IMR-90 (cell line): Measurements from ENCODE around the gene BGN. TPM values are rescaled to one million over a fixed set of nuclear protein-coding genes. Genes with fewer than 3 reads are reported as not detected.

Experiments used
- ATAC-seq: fragments of 200-7000 bp; cut with Tn5 transposase; 2 replicates; pipeline ENCODE4 v1.9.1; 2020; ENCODE audit warnings: low read depth, mild to moderate bottlenecking, moderate library complexity
- BruUV-seq: library from RNA; stranded (reverse); fragments of 400-500 nt; replicated peaks from 2 replicates; lab custom pipeline; 2021; lab: Mats Ljungman, UMichigan
- CTCF ChIA-PET: fragments of 300-600 bp; formaldehyde crosslinking; extraction: SDS; loops from one replicate; lab custom pipeline; 2021; ENCODE audit warnings: antibody characterized with exemption; lab: Yijun Ruan, JAX
- POLR2A ChIA-PET: fragments of 300-600 bp; sonication (Branson Sonifier 250); formaldehyde crosslinking; loops from one replicate; lab custom pipeline; 2022; ENCODE audit warnings: antibody characterized with exemption; ENCODE audit not compliant: unreplicated experiment; lab: Charles Lee
- DNase-seq: peaks from one replicate; pipeline ENCODE4 v3.0.0; 2013
- H2AFZ ChIP-seq: replicated peaks from 2 replicates; pipeline ENCODE3; 2013; ENCODE audit warnings: low read length, mild to moderate bottlenecking; ENCODE audit not compliant: poor library complexity
- H2AK5ac ChIP-seq: 2 replicates; pipeline ENCODE4 v1.6.1; 2013; ENCODE audit warnings: low read depth, low read length, inconsistent platforms
- H2AK9ac ChIP-seq: replicated peaks from 2 replicates; pipeline ENCODE3; 2013; ENCODE audit warnings: mild to moderate bottlenecking, low read depth, low read length, moderate library complexity; ENCODE audit not compliant: poor library complexity
- H2BK120ac ChIP-seq: 2 replicates; pipeline ENCODE4 v1.6.1; 2013; ENCODE audit warnings: low read depth, low read length, inconsistent platforms
- H2BK15ac ChIP-seq: 3 replicates; pipeline ENCODE4 v1.6.1; 2013; ENCODE audit warnings: low read depth, low read length, inconsistent platforms
- H2BK20ac ChIP-seq: 2 replicates; pipeline ENCODE4 v1.6.1; 2013; ENCODE audit warnings: low read depth, mild to moderate bottlenecking, inconsistent platforms, low read length, moderate library complexity
- H2BK5ac ChIP-seq: 2 replicates; pipeline ENCODE4 v1.6.1; 2013; ENCODE audit warnings: mild to moderate bottlenecking, low read depth, low read length, inconsistent platforms; ENCODE audit not compliant: poor library complexity, severe bottlenecking
- H3K14ac ChIP-seq: replicated peaks from 2 replicates; pipeline ENCODE4 v1.6.1; 2013; ENCODE audit warnings: low read depth, low read length, inconsistent platforms
- H3K18ac ChIP-seq: 2 replicates; pipeline ENCODE4 v1.6.1; 2013; ENCODE audit warnings: low read depth, low read length, control low read depth
- H3K23ac ChIP-seq: 2 replicates; pipeline ENCODE4 v1.6.1; 2013; ENCODE audit warnings: low read depth, low read length, inconsistent platforms
- H3K27ac ChIP-seq: 2 replicates; pipeline ENCODE4 v1.5.1; 2013; ENCODE audit warnings: mild to moderate bottlenecking, control low read depth, low read length; ENCODE audit not compliant: insufficient read depth
- H3K27me3 ChIP-seq: 2 replicates; pipeline ENCODE4 v1.6.1; 2013; ENCODE audit warnings: low read length; ENCODE audit not compliant: control insufficient read depth, insufficient read depth
- H3K36me3 ChIP-seq: 2 replicates; pipeline ENCODE4 v1.6.1; 2013; ENCODE audit warnings: low read length, mixed read lengths; ENCODE audit not compliant: control insufficient read depth, insufficient read depth
- H3K4ac ChIP-seq: 2 replicates; pipeline ENCODE4 v1.6.1; 2013; ENCODE audit warnings: low read depth, low read length, inconsistent platforms
- H3K4me1 ChIP-seq: 2 replicates; pipeline ENCODE4 v1.6.1; 2013; ENCODE audit warnings: low read length, mixed read lengths; ENCODE audit not compliant: control insufficient read depth, insufficient read depth
- H3K4me2 ChIP-seq: 2 replicates; pipeline ENCODE4 v1.6.1; 2013; ENCODE audit warnings: low read depth, mild to moderate bottlenecking, control low read depth, low read length, moderate library complexity
- H3K4me3 ChIP-seq: 2 replicates; pipeline ENCODE4 v1.5.1; 2013; ENCODE audit warnings: low read depth, mild to moderate bottlenecking, control low read depth, low read length, moderate library complexity; ENCODE audit not compliant: insufficient read depth
- H3K56ac ChIP-seq: 2 replicates; pipeline ENCODE4 v1.6.1; 2013; ENCODE audit warnings: low read length, inconsistent platforms; ENCODE audit not compliant: insufficient read depth; ENCODE audit errors: extremely low read depth
- H3K79me1 ChIP-seq, 2 experiments: 2 replicates each; pipeline ENCODE4 v1.6.1; 2013; ENCODE audit warnings: low read length in 2 of 2, inconsistent platforms in 1 of 2, low read depth in 1 of 2
- H3K9ac ChIP-seq: 2 replicates; pipeline ENCODE4 v1.6.1; 2013; ENCODE audit warnings: low read depth, low read length, control low read depth
- H3K9me1 ChIP-seq: 2 replicates; pipeline ENCODE4 v1.6.1; 2013; ENCODE audit warnings: low read length, inconsistent platforms; ENCODE audit not compliant: insufficient read depth
- H3K9me3 ChIP-seq: 2 replicates; pipeline ENCODE4 v1.6.1; 2013; ENCODE audit warnings: low read length; ENCODE audit not compliant: control insufficient read depth, insufficient read depth
- H4K20me1 ChIP-seq: 2 replicates; pipeline ENCODE4 v1.6.1; 2013; ENCODE audit warnings: low read length, inconsistent platforms; ENCODE audit not compliant: insufficient read depth
- H4K5ac ChIP-seq: 2 replicates; pipeline ENCODE4 v1.6.1; 2013; ENCODE audit warnings: mild to moderate bottlenecking, low read depth, low read length, control low read depth
- H4K8ac ChIP-seq, 2 experiments: 2 replicates each; pipeline ENCODE4 v1.6.1; 2013; ENCODE audit warnings: low read depth in 2 of 2, low read length in 2 of 2, control low read depth in 1 of 2, inconsistent platforms in 1 of 2
- H4K91ac ChIP-seq: 2 replicates; pipeline ENCODE4 v1.6.1; 2013; ENCODE audit warnings: low read depth, low read length, inconsistent platforms; ENCODE audit not compliant: insufficient read depth
- BHLHE40 ChIP-seq: fragments of 150-350 bp; IDR thresholded peaks from 2 replicates; pipeline ENCODE4 v1.6.1; 2016; ENCODE audit warnings: mild to moderate bottlenecking, low read depth, low read length
- CEBPB ChIP-seq: IDR thresholded peaks from 2 replicates; pipeline ENCODE4 v1.6.1; 2012; ENCODE audit warnings: low read depth, low read length, improper control_type of control experiment
- CHD1 ChIP-seq: IDR thresholded peaks from 2 replicates; pipeline ENCODE4 v1.6.1; 2012; ENCODE audit warnings: low read depth, low read length, improper control_type of control experiment
- CTCF ChIP-seq: conservative IDR thresholded peaks from 2 replicates; pipeline ENCODE4 v1.5.1; 2012; ENCODE audit warnings: mild to moderate bottlenecking, low read depth, low read length, improper control_type of control experiment
- ELK1 ChIP-seq: fragments of 150-350 bp; IDR thresholded peaks from 2 replicates; pipeline ENCODE4 v1.6.1; 2016; ENCODE audit warnings: low read depth, mild to moderate bottlenecking, low read length, moderate library complexity, borderline replicate concordance
- FOS ChIP-seq: fragments of 150-350 bp; IDR thresholded peaks from 2 replicates; pipeline ENCODE4 v1.6.1; 2016; ENCODE audit warnings: low read depth, low read length
- MAFK ChIP-seq: IDR thresholded peaks from 2 replicates; pipeline ENCODE4 v1.6.1; 2012; ENCODE audit warnings: low read depth, low read length, improper control_type of control experiment
- MXI1 ChIP-seq: IDR thresholded peaks from 2 replicates; pipeline ENCODE4 v1.6.1; 2012; ENCODE audit warnings: low read depth, mild to moderate bottlenecking, low read length, moderate library complexity, borderline replicate concordance
- POLR2A ChIP-seq: IDR thresholded peaks from 2 replicates; pipeline ENCODE4 v1.6.1; 2012; ENCODE audit warnings: mild to moderate bottlenecking, low read depth, low read length
- RCOR1 ChIP-seq: IDR thresholded peaks from 2 replicates; pipeline ENCODE4 v1.6.1; 2012; ENCODE audit warnings: mild to moderate bottlenecking, low read length, improper control_type of control experiment; ENCODE audit not compliant: insufficient replicate concordance
- RFX5 ChIP-seq: IDR thresholded peaks from 2 replicates; pipeline ENCODE4 v1.8.0; 2012; ENCODE audit warnings: low read depth, mild to moderate bottlenecking, low read length, moderate library complexity
- SMC3 ChIP-seq: fragments of 150-350 bp; IDR thresholded peaks from 2 replicates; pipeline ENCODE4 v1.6.1; 2016; ENCODE audit warnings: low read depth, mild to moderate bottlenecking, antibody characterized with exemption, low read length, moderate library complexity
- USF2 ChIP-seq: fragments of 150-350 bp; IDR thresholded peaks from 2 replicates; pipeline ENCODE4 v1.6.1; 2017; ENCODE audit warnings: mild to moderate bottlenecking, antibody characterized with exemption, low read length, low read depth
- WGBS, 2 experiments: methylation state at CpG; one replicate each; pipeline versions ENCODE4 v1.1.5 to v1.1.7; 2013; ENCODE audit warnings: missing lambda C conversion rate in 2 of 2; ENCODE audit not compliant: insufficient read length in 1 of 2; ENCODE audit errors: extremely low coverage in 2 of 2; 5-methylcytosine and 5-hydroxymethylcytosine counted together
- dilution Hi-C: fragments of 300-500 bp; cut with HindIII; formaldehyde crosslinking; loops from one replicate; pipeline ENCODE4 v1.14.3; 2018; ENCODE audit warnings: low sequenced_read_pairs; ENCODE audit not compliant: unreplicated experiment
- in situ Hi-C: fragments of 300-500 bp; cut with MboI; formaldehyde crosslinking; loops from 3 replicates; pipeline ENCODE4 v1.14.3; 2019; ENCODE audit warnings: low sequenced_read_pairs, inconsistent platforms, mixed read lengths
- intact Hi-C: fragments of 100-400 bp; cut with micrococcal nuclease; formaldehyde crosslinking; loops from 2 replicates; pipeline ENCODE4 v1.10.0; 2022
- polyA plus RNA-seq, 3 experiments: library from polyadenylated mRNA; depleted of rRNA; stranded (reverse); fragments of >200 nt; gene quantifications; 2 replicates each; pipeline ENCODE4 v1.2.3, GENCODE V29; 2012; ENCODE audit warnings: low replicate concordance in 1 of 3
- total RNA-seq: library from RNA; depleted of rRNA; stranded (reverse); fragments of >200 nt; gene quantifications from 2 replicates; pipeline ENCODE4 v1.2.3, GENCODE V29; 2012

BGN gene
- total and polyA plus RNA-seq, 2 of the 4 experiments (the other 2 are of a cell fraction): 11.3 to 298 TPM

- BruUV-seq: no TSS peak
- ChIA-PET CTCF (no interaction called here), POLR2A (interaction anchor here (0.6 kb wide), 2 partner anchors 30 to 31 kb away, joined by 3 read pairs; no protein-coding TSS in a partner anchor)
- no CpG with 5 or more reads among the region's 16 CpGs for WGBS, 2 experiments
- Histone ChIP-seq H3K27ac (peak overlapping the region; percentile 86), H3K36me3 (no peaks in the 10 kb centered on the region), H2BK5ac (peak overlapping the region; percentile 80), H3K9me3 (no peaks in the 10 kb centered on the region), H3K9ac (no peak overlapping the region), H2AFZ (peak overlapping the region; percentile 85), H3K18ac (peak overlapping the region; percentile 92), H4K8ac (peak overlapping the region; percentile 91 to 93), H2AK9ac (peak overlapping the region; percentile 94), H3K14ac (peak overlapping the region; percentile 97; the same call in 1 of the 2 replicates), H3K23ac (peak overlapping the region; percentile 94), H3K4me2 (no peak overlapping the region; the same call in 1 of the 2 replicates), H2BK20ac (peak overlapping the region; percentile 99), H2AK5ac (peak overlapping the region; percentile 98), H3K4me3 (no peak overlapping the region), H3K79me1 (peaks cover 0 to 5% of the 10 kb centered on the region in 2 experiments; a peak in 1 of 4 replicates), H3K4ac (peak overlapping the region; percentile 99), H3K9me1 (peaks cover 23% of the 10 kb centered on the region), H2BK15ac (peak overlapping the region; percentile 100; the same call in 2 of the 3 replicates), H3K27me3 (no peaks in the 10 kb centered on the region), H2BK120ac (peak overlapping the region; percentile 99), H3K56ac (peak overlapping the region; percentile 32; the same call in 1 of the 2 replicates), H3K4me1 (peaks cover 26% of the 10 kb centered on the region), H4K5ac (peak overlapping the region; percentile 85), H4K20me1 (no peaks in the 10 kb centered on the region), H4K91ac (peak overlapping the region; percentile 98)
- ATAC-seq (peak; percentile 75), DNase-seq (peak; percentile 59)
- intact Hi-C loops (no loop called here), in situ Hi-C loops (no loop called here), dilution Hi-C loops (no loop called here)
- TF ChIP-seq CEBPB (no peak), POLR2A (no peak), RFX5 (no peak), FOS (no peak), ELK1 (no peak), MAFK (no peak), BHLHE40 (no peak), MXI1 (no peak), SMC3 (no peak), USF2 (no peak), CTCF (no peak), RCOR1 (no peak), CHD1 (no peak)
Measured at GRCh38 chrX:153476666-153477363, 18.0 kb upstream of the BGN start.
